Measurements from ENCODE around the gene GPALPP1.

- no peak for TF ChIP-seq EZH2 (IDR thresholded peaks at IDR 0.05; ENCODE audit: insufficient read depth, low read length)
- no peak for TF ChIP-seq CTCF (IDR thresholded peaks at IDR 0.05; ENCODE audit: insufficient read depth, low read depth, low read length)
These were observed 21.5 kb upstream of the GPALPP1 start for GRCh38 chr13:44967704-44968433.
